GM12878 (cell line): ENCODE measurements around the gene LGALS9B.
"Not testable (repeated sequence)": the region's sequence is repeated elsewhere in the genome, so short reads cannot be mapped to it uniquely, and the experiment has no call there.

Source experiments
- BCL11A ChIP-seq: IDR thresholded peaks from 2 replicates; pipeline ENCODE4 v1.6.1; 2011; ENCODE audit warnings: low read depth, low read length
- STAT1 ChIP-seq: fragments of 450-650 bp; conservative IDR thresholded peaks from 2 replicates; pipeline ENCODE4 v1.6.1; 2014; ENCODE audit warnings: antibody characterized with exemption, mild to moderate bottlenecking

GRCh38 chr17:20444173-20444572 is 23.2 kb downstream of the LGALS9B start:
- not testable (repeated sequence) for TF ChIP-seq BCL11A, STAT1
